HepG2 (cell line): ENCODE measurements around the gene HMCN2. TPM values are rescaled to one million over a fixed set of nuclear protein-coding genes. Genes with fewer than 3 reads are reported as not detected.

ENCODE experiments used
- ATAC-seq: fragments of 200-7000 bp; cut with Tn5 transposase; 3 replicates; pipeline ENCODE4 v1.9.1; 2020; ENCODE audit warnings: mild to moderate bottlenecking, moderate library complexity
- BruUV-seq: library from RNA; stranded (reverse); fragments of 400-500 nt; replicated peaks from 2 replicates; lab custom pipeline; 2021; lab: Mats Ljungman, UMichigan
- CTCF ChIA-PET: fragments of 300-600 bp; formaldehyde crosslinking; extraction: SDS; loops from one replicate; lab custom pipeline; 2021; ENCODE audit warnings: low total read pairs, inconsistent platforms, low intra/inter-chr PET ratio; lab: Yijun Ruan, JAX
- POLR2A ChIA-PET: fragments of 350-600 bp; sonication (Branson Sonifier 250); formaldehyde crosslinking; loops from one replicate; lab custom pipeline; 2020; ENCODE audit warnings: antibody characterized with exemption, inconsistent platforms; lab: Yijun Ruan, JAX
- DNase-seq: peaks from one replicate; pipeline ENCODE4 v3.0.0-alpha.2; 2015; ENCODE audit warnings: low spot score
- FAIRE-seq: peaks from 3 replicates; lab custom pipeline; 2011; peaks lifted over from hg19 to GRCh38; lab: Jason Lieb, UNC
- H2AFZ ChIP-seq: one replicate; pipeline ENCODE4 v1.6.1; 2011; ENCODE audit warnings: low read length, inconsistent platforms
- H3K27ac ChIP-seq: fragments of 300-600 bp; 3 replicates; pipeline ENCODE4 v1.8.0; 2011; ENCODE audit warnings: mixed run types, mild to moderate bottlenecking, mixed read lengths, low read length, inconsistent platforms; ENCODE audit not compliant: insufficient read depth; ENCODE audit errors: extremely low read length
- H3K27me3 ChIP-seq, 2 experiments: fragments of 200-600 bp in 1 of 2; 2 replicates in 1 of 2; 3 replicates in 1 of 2; pipeline versions ENCODE4 v1.6.0 to v1.8.0; 2011; ENCODE audit warnings: low read length in 2 of 2, mild to moderate bottlenecking in 2 of 2, moderate library complexity in 2 of 2, inconsistent platforms in 1 of 2; ENCODE audit not compliant: insufficient read depth in 2 of 2, control insufficient read depth in 1 of 2
- H3K36me3 ChIP-seq, 2 experiments: fragments of 200-600 bp in 1 of 2; replicated peaks in 1 of 2; 2 replicates in 1 of 2; 3 replicates in 1 of 2; pipeline versions ENCODE4 v1.5.1 to v1.8.0; 2011; ENCODE audit warnings: low read length in 2 of 2, inconsistent platforms in 1 of 2; ENCODE audit not compliant: insufficient read depth in 2 of 2, control insufficient read depth in 1 of 2
- H3K4me1 ChIP-seq: 2 replicates; pipeline ENCODE4 v1.5.1; 2012; ENCODE audit warnings: low read length, inconsistent platforms; ENCODE audit not compliant: insufficient read depth
- H3K4me2 ChIP-seq: 2 replicates; pipeline ENCODE4 v1.6.0; 2011; ENCODE audit warnings: low read depth, low read length, inconsistent platforms
- H3K4me3 ChIP-seq, 3 experiments: fragments of 200-600 bp in 1 of 3; sonication (generic), shearing (Covaris generic) in 1 of 3; replicated peaks in 1 of 3; 2 replicates each; pipeline ENCODE4 v1.5.1; 2011 to 2016; ENCODE audit warnings: low read length in 3 of 3, inconsistent platforms in 2 of 3, low read depth in 2 of 3, mild to moderate bottlenecking in 2 of 3, control low read depth in 1 of 3, mixed read lengths in 1 of 3; ENCODE audit not compliant: insufficient read depth in 1 of 3
- H3K79me2 ChIP-seq: one replicate; pipeline ENCODE4 v1.6.1; 2011; ENCODE audit warnings: low read length, inconsistent platforms; ENCODE audit not compliant: insufficient read depth
- H3K9ac ChIP-seq: 2 replicates; pipeline ENCODE4 v1.6.0; 2011; ENCODE audit warnings: mild to moderate bottlenecking, low read depth, low read length, inconsistent platforms; ENCODE audit not compliant: insufficient read depth
- H3K9me3 ChIP-seq: 2 replicates; pipeline ENCODE4 v1.5.1; 2012; ENCODE audit warnings: mild to moderate bottlenecking, low read length
- H4K20me1 ChIP-seq: 2 replicates; pipeline ENCODE4 v1.6.0; 2011; ENCODE audit warnings: inconsistent platforms, mild to moderate bottlenecking, low read length, moderate library complexity; ENCODE audit not compliant: insufficient read depth
- FOXC1 ChIP-seq: sonication (generic); formaldehyde crosslinking; IDR thresholded peaks from 2 replicates; pipeline ENCODE4 v1.8.0; 2022; ENCODE audit warnings: mild to moderate bottlenecking, missing genetic modification reagents, borderline replicate concordance
- GFI1 ChIP-seq: sonication (generic); formaldehyde crosslinking; IDR thresholded peaks from 2 replicates; pipeline ENCODE4 v1.5.0; 2020; ENCODE audit warnings: missing genetic modification reagents, mild to moderate bottlenecking, borderline replicate concordance
- SYNCRIP ChIP-seq: fragments of 200-400 bp; formaldehyde crosslinking; IDR thresholded peaks from 2 replicates; pipeline ENCODE4 v1.6.1; 2018; ENCODE audit warnings: mild to moderate bottlenecking, low read depth, low read length; ENCODE audit not compliant: insufficient read depth
- TSC22D2 ChIP-seq: sonication (generic); formaldehyde crosslinking; IDR thresholded peaks from 2 replicates; pipeline ENCODE4 v1.5.1; 2020; ENCODE audit warnings: missing genetic modification reagents, mild to moderate bottlenecking, borderline replicate concordance
- ZBTB7B ChIP-seq: sonication (generic); formaldehyde crosslinking; IDR thresholded peaks from 2 replicates; pipeline ENCODE4 v1.4.0; 2020; ENCODE audit warnings: missing genetic modification reagents
- ZNF572 ChIP-seq: sonication (generic); formaldehyde crosslinking; IDR thresholded peaks from 2 replicates; pipeline ENCODE4 v1.5.1; 2020; ENCODE audit warnings: mild to moderate bottlenecking, missing genetic modification reagents
- ZNF768 ChIP-seq: sonication (generic); formaldehyde crosslinking; IDR thresholded peaks from 2 replicates; pipeline ENCODE4 v1.4.0; 2020; ENCODE audit warnings: missing genetic modification reagents
- WGBS: methylation state at CpG from one replicate; pipeline ENCODE4 v1.1.6; 2017; ENCODE audit warnings: low lambda C conversion rate; 5-methylcytosine and 5-hydroxymethylcytosine counted together
- in situ Hi-C: cut with HindIII; loops from 2 replicates; pipeline ENCODE4 v1.10.0; 2017; ENCODE audit warnings: low pct_unique_long_range_greater_than_20kb; ENCODE audit not compliant: extremely low pct_ligation_motif_present
- intact Hi-C: fragments of 100-400 bp; cut with micrococcal nuclease; formaldehyde crosslinking; loops from one replicate; pipeline ENCODE4 v1.10.0; 2022; ENCODE audit not compliant: unreplicated experiment
- polyA plus RNA-seq, 8 experiments: library from polyadenylated mRNA; depleted of rRNA in 3 of 8; stranded (reverse) in 7 of 8; unstranded in 1 of 8; fragments of >200 nt; fragmentation: Illumina TruSeq in 4 of 8; extraction: Trizol in 4 of 8; gene quantifications; 2 replicates each; pipeline versions ENCODE4 v1.2.1 to v1.2.3, GENCODE V29; 2011 to 2016; ENCODE audit warnings: low read depth in 4 of 8, missing spikeins in 1 of 8, mixed read lengths in 1 of 8; ENCODE audit not compliant: insufficient read depth in 1 of 8
- total RNA-seq, 5 experiments: library from RNA; depleted of rRNA; stranded (reverse); fragments of >200 nt; fragmentation: Illumina TruSeq; extraction: Trizol; gene quantifications; 2 replicates each; pipeline ENCODE4 v1.2.3, GENCODE V29; 2016; ENCODE audit warnings: low read depth in 1 of 5
- TF ChIP-seq, protein P1 (sequence below): sonication (generic); IDR thresholded peaks from 2 replicates; pipeline ENCODE4 v1.6.1; 2016; ENCODE audit warnings: low read depth, borderline replicate concordance

The HMCN2 gene
- total and polyA plus RNA-seq, 2 of the 13 experiments (the other 11 are each of a cell fraction or from before 2014, with no cell fraction given) = 0.09 TPM; not detected in 1

DNA sequence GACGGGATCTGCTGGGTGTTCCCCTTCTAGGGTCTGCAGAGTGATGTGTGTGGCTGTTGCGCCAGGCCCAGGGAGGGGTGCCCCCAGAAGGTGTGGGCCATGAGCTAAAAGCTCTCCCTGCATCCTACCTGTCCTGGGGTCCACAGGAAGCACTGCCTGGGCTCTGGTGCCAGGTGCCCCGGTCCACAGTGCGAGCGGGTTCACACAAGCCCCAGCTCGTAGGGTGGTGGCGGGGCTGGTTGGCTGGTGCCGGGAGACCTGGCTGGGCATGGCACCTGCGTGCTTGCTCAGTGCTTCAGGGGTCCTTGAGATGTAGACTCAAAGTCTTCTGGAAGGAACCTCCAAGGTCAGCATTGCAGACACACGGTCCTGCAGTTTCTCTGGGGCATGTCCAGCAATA is 204.7 kb downstream of the HMCN2 start:
- no peak for ATAC-seq
- no peak overlapping the region for H3K4me3 ChIP-seq
- H3K27ac ChIP-seq = no peak overlapping the region
- no peak overlapping the region for H3K4me2 ChIP-seq
- in situ Hi-C loops (no loop called here), intact Hi-C loops (no loop called here)
- ChIA-PET CTCF (interaction anchor here (1.0 kb wide), 1 partner anchor 10 kb away, joined by 3 read pairs; no protein-coding TSS in a partner anchor), POLR2A (no interaction called here)
- TF ChIP-seq ZBTB7B (CRISPR knock-in tag) (no peak), FOXC1 (CRISPR knock-in tag) (no peak), TSC22D2 (no peak), SYNCRIP (no peak), GFI1 (CRISPR knock-in tag) (no peak)
- no peak overlapping the region for H3K9ac ChIP-seq
- no peaks in the 10 kb centered on the region for H4K20me1 ChIP-seq
- no peaks in the 10 kb centered on the region for H3K4me1 ChIP-seq
- 80% methylated on average over 1 of the region's 10 CpGs for WGBS
- 0 out of 5 replicates have a peak, but pooled peaks cover 0 to 3% of the 10 kb centered on the region in 2 experiments for H3K36me3 ChIP-seq
- no peaks in the 10 kb centered on the region for H3K9me3 ChIP-seq
- no TSS peak for BruUV-seq
- H3K79me2 ChIP-seq = no peaks in the 10 kb centered on the region
- no peak overlapping the region for H2AFZ ChIP-seq
- DNase-seq = no peak
- no peaks in the 10 kb centered on the region for H3K27me3 ChIP-seq
- FAIRE-seq = no peak

DNA sequence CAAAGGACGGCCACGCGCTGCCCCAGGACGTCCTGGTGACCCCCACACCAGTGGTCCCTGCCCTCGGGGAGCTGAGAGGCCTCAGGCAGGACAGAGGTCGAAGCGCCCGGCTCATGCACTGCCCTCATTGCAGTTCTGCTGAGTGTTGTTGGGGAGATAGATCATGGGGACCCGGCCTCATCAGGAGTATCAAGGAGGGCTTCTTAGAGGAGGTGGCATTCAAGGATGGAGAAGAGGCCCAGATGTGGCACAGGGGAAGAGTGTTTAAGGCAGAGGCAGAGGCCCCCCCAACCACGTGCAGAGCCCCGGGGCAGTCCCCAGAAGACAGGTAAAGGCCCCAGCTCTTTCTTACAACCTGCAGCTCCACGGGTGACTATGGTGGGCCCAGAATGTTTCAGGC is 205.4 kb downstream of the HMCN2 start:
- intact Hi-C loops = no loop called here
- no TSS peak for BruUV-seq

More for the DNA sequence above, 205.4 kb downstream of the HMCN2 start:
- H3K4me1 ChIP-seq = no peaks in the 10 kb centered on the region
- ATAC-seq (no peak), FAIRE-seq (no peak), DNase-seq (no peak)
- H3K9ac ChIP-seq = no peak overlapping the region
- no peak overlapping the region for H3K27ac ChIP-seq
- no peak for TF ChIP-seq ZNF768 (CRISPR knock-in tag)
- TF ChIP-seq, protein P1, sequence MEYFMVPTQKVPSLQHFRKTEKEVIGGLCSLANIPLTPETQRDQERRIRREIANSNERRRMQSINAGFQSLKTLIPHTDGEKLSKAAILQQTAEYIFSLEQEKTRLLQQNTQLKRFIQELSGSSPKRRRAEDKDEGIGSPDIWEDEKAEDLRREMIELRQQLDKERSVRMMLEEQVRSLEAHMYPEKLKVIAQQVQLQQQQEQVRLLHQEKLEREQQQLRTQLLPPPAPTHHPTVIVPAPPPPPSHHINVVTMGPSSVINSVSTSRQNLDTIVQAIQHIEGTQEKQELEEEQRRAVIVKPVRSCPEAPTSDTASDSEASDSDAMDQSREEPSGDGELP = no peak
- no peak for TF ChIP-seq ZNF572 (CRISPR knock-in tag)
- no peaks in the 10 kb centered on the region for H3K27me3 ChIP-seq
- POLR2A ChIA-PET = no interaction called here
- no peaks in the 10 kb centered on the region for H3K9me3 ChIP-seq
- 0 out of 5 replicates have a peak, but pooled peaks cover 0 to 3% of the 10 kb centered on the region in 2 experiments for H3K36me3 ChIP-seq
- H3K79me2 ChIP-seq = no peaks in the 10 kb centered on the region
- no peaks in the 10 kb centered on the region for H4K20me1 ChIP-seq
- H3K4me3 ChIP-seq = no peak overlapping the region
- no peak overlapping the region for H3K4me2 ChIP-seq
- CTCF ChIA-PET = no interaction called here
- in situ Hi-C loops = no loop called here
- WGBS = 92% methylated on average over 12 of the region's 12 CpGs
- no peak overlapping the region for H2AFZ ChIP-seq
